ENCODE results near the gene FOXO3.

GRCh38 chr6:108698593-108699289 lies 138.0 kb downstream of the FOXO3 start:
- no peak for TF ChIP-seq CTCF (IDR thresholded peaks at IDR 0.05)
- TF ChIP-seq POLR2A (IDR thresholded peaks at IDR 0.05): no peak
- TF ChIP-seq EP300 (IDR thresholded peaks at IDR 0.05): no peak
